Measurements from ENCODE around the gene ERC2. TPM values are rescaled to one million over a fixed set of nuclear protein-coding genes. Genes with fewer than 3 reads are reported as not detected.

Gene ERC2
- total RNA-seq, 1 donor from 2014 or later, result 0.32 TPM

- no peak for DNase-seq (ENCODE audit: low read depth)
Measured at GRCh38 chr3:55541456-55541855, 926.8 kb downstream of the ERC2 start.

GRCh38 chr3:55541016-55541415, 927.3 kb downstream of the ERC2 start:
- DNase-seq (ENCODE audit: low read depth), result no peak

- no peak for DNase-seq (ENCODE audit: low read depth)
Measured at GRCh38 chr3:55540579-55540978, 927.7 kb downstream of the ERC2 start.

GRCh38 chr3:55538158-55538557, 930.1 kb downstream of the ERC2 start:
- DNase-seq (ENCODE audit: low read depth), result no peak

- no peak for DNase-seq (ENCODE audit: low read depth)
Measured at GRCh38 chr3:55537563-55537962, 930.7 kb downstream of the ERC2 start.

- no peak for DNase-seq (ENCODE audit: low read depth)
Measured at GRCh38 chr3:55537129-55537528, 931.1 kb downstream of the ERC2 start.

GRCh38 chr3:55534876-55535275, 933.4 kb downstream of the ERC2 start:
- DNase-seq (ENCODE audit: low read depth), result no peak

- DNase-seq (ENCODE audit: low read depth), result no peak
Measured at GRCh38 chr3:55532806-55533205, 935.5 kb downstream of the ERC2 start.

GRCh38 chr3:55531321-55531720, 936.9 kb downstream of the ERC2 start:
- DNase-seq (ENCODE audit: low read depth), result no peak

GRCh38 chr3:55527361-55527760, 940.9 kb downstream of the ERC2 start:
- DNase-seq (ENCODE audit: low read depth), result no peak

- DNase-seq (ENCODE audit: low read depth), result peak; percentile 34
Measured at GRCh38 chr3:55526332-55527030, 941.8 kb downstream of the ERC2 start.

GRCh38 chr3:55525436-55525835, 942.8 kb downstream of the ERC2 start:
- DNase-seq (ENCODE audit: low read depth), result no peak

- peak; percentile 32 for DNase-seq (ENCODE audit: low read depth)
Measured at GRCh38 chr3:55524565-55525244, 943.6 kb downstream of the ERC2 start.

GRCh38 chr3:55523471-55523870, 944.8 kb downstream of the ERC2 start:
- DNase-seq (ENCODE audit: low read depth), result no peak

GRCh38 chr3:55521738-55522421, 946.4 kb downstream of the ERC2 start:
- no peak for DNase-seq (ENCODE audit: low read depth)

GRCh38 chr3:55521064-55521737, 947.1 kb downstream of the ERC2 start:
- DNase-seq (ENCODE audit: low read depth), result no peak

- no peak for DNase-seq (ENCODE audit: low read depth)
Measured at GRCh38 chr3:55519019-55519418, 949.2 kb downstream of the ERC2 start.

GRCh38 chr3:55518451-55518850, 949.8 kb downstream of the ERC2 start:
- DNase-seq (ENCODE audit: low read depth), result no peak

GRCh38 chr3:55516392-55517030, 951.8 kb downstream of the ERC2 start:
- DNase-seq (ENCODE audit: low read depth), result no peak

- no peak for DNase-seq (ENCODE audit: low read depth)
Measured at GRCh38 chr3:55515550-55516246, 952.6 kb downstream of the ERC2 start.

GRCh38 chr3:55514962-55515361, 953.3 kb downstream of the ERC2 start:
- no peak for DNase-seq (ENCODE audit: low read depth)

Data from myocyte (in vitro differentiated cells).